HG02588 (cell line): ENCODE data around the gene CNIH2.

Experiments
- ATAC-seq: cut with Tn5 transposase; IDR thresholded peaks from one replicate; pipeline ENCODE4 v1.9.1; 2021; ENCODE audit warnings: mild to moderate bottlenecking, moderate library complexity; ENCODE audit not compliant: unreplicated experiment

CNIH2 gene

DNA sequence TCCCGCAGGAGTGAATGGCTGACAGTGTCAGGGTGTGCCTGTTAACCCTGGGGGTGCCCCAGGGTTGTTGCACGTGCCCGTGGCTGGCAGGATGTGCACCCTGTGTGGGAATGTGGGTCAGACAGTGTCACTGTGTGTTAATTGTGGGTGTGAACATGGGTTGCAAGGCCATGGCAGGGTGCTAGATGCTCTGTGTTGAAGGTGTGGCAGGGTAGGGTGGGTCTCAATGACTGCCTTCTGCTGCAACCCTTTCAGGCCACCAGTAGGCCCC lies 50.0 kb downstream of the CNIH2 start:
- ATAC-seq, result no peak

- ATAC-seq, result no peak
These were observed 50.5 kb downstream of the CNIH2 start for GRCh38 chr11:66328302-66329144.

DNA sequence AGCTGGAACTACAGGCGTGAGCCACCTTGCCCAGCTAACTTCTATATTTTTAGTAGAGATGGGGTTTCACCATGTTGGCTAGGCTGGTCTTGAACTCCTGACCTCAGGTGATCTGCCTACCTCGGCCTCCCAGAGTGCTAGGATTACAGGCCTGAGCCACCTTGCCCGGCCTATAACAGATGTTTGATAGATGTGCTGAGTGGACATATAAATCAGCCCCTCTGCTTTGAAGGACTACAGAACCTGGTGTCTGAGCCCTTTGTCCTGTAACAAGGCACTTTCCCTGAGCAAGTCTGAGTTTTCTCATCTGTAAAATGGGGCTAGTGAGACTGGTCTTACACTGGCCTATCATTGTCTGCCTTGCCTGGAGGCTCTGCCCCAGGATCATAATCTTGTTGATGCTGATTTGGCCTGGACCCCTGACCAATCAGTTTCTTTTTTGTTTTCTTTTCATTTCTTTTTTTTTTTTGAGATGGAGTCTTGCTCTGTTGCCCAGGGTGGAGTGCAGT lies 51.2 kb downstream of the CNIH2 start:
- no peak for ATAC-seq

- no peak for ATAC-seq
These were observed 53.0 kb downstream of the CNIH2 start for GRCh38 chr11:66330931-66331330.

- ATAC-seq, result no peak
These were observed 53.8 kb downstream of the CNIH2 start for GRCh38 chr11:66331542-66332370.

GRCh38 chr11:66332371-66333219 lies 54.6 kb downstream of the CNIH2 start:
- no peak for ATAC-seq

- ATAC-seq, result no peak
These were observed 55.4 kb downstream of the CNIH2 start for GRCh38 chr11:66333220-66333877.
